ACHN (cell line): ENCODE data around the gene FXR2.
A peak's percentile ranks its signal among the peaks of the same experiment; 100 is the strongest.
"Not testable (repeated sequence)": the region's sequence is repeated elsewhere in the genome, so short reads cannot be mapped to it uniquely, and the experiment has no call there.

Experiments
- DNase-seq: peaks from one replicate; pipeline ENCODE4 v3.0.0-alpha.2; 2015
- in situ Hi-C: cut with HindIII; loops from 2 replicates; pipeline ENCODE4 v1.10.0; 2017; ENCODE audit warnings: low sequenced_read_pairs, low pct_ligation_motif_present, low pct_unique_long_range_greater_than_20kb

The FXR2 gene

GRCh38 chr17:7614425-7615264 is at the start of gene FXR2:
TSS of gene FXR2 (minus strand) at chr17:7614897. CDS start at chr17:7614532, 365 bp downstream.
- DNase-seq = peak; percentile 99
- in situ Hi-C loops = no loop called here

GRCh38 chr17:7656958-7657609 is 42.4 kb upstream of the FXR2 start:
- in situ Hi-C loops = no loop called here
- no peak for DNase-seq

GRCh38 chr17:7655541-7655840 is 40.8 kb upstream of the FXR2 start:
- no peak for DNase-seq
- in situ Hi-C loops = no loop called here

- no peak for DNase-seq
- in situ Hi-C loops = no loop called here
Measured at GRCh38 chr17:7654832-7655540, 40.3 kb upstream of the FXR2 start.

- in situ Hi-C loops = no loop called here
- no peak for DNase-seq
Measured at GRCh38 chr17:7652388-7653356, 38.0 kb upstream of the FXR2 start.

GRCh38 chr17:7651665-7652387 is 37.1 kb upstream of the FXR2 start:
- in situ Hi-C loops = no loop called here
- DNase-seq = no peak

GRCh38 chr17:7651097-7651664 is 36.5 kb upstream of the FXR2 start:
- no peak for DNase-seq

GRCh38 chr17:7650509-7651096 is 35.9 kb upstream of the FXR2 start, which contains the start of gene ATP1B2:
TSS of gene ATP1B2 (plus strand) at chr17:7650926. CDS start at chr17:7651519, 593 bp downstream.
- in situ Hi-C loops = no loop called here
- peak; percentile 57 for DNase-seq

More at GRCh38 chr17:7651097-7651664, 36.5 kb upstream of the FXR2 start:
- in situ Hi-C loops = no loop called here

GRCh38 chr17:7647018-7647417 is 32.3 kb upstream of the FXR2 start:
- DNase-seq = no peak
- in situ Hi-C loops = no loop called here

GRCh38 chr17:7646457-7646856 is 31.8 kb upstream of the FXR2 start:
- in situ Hi-C loops = no loop called here
- DNase-seq = no peak

- in situ Hi-C loops = no loop called here
- DNase-seq = no peak
Measured at GRCh38 chr17:7644775-7645174, 30.1 kb upstream of the FXR2 start.

GRCh38 chr17:7641635-7642034 is 26.9 kb upstream of the FXR2 start:
- DNase-seq, in situ Hi-C loops: not testable (repeated sequence)

- no peak for DNase-seq
- in situ Hi-C loops = no loop called here
Measured at GRCh38 chr17:7640783-7641182, 26.1 kb upstream of the FXR2 start.

GRCh38 chr17:7636163-7636562 is 21.5 kb upstream of the FXR2 start:
- in situ Hi-C loops = no loop called here

GRCh38 chr17:7634384-7634783 is 19.7 kb upstream of the FXR2 start:
- peak; percentile 76 for DNase-seq
- in situ Hi-C loops = no loop called here

More at GRCh38 chr17:7636163-7636562, 21.5 kb upstream of the FXR2 start:
- DNase-seq = no peak

GRCh38 chr17:7633093-7633492 is 18.4 kb upstream of the FXR2 start:
- in situ Hi-C loops = no loop called here
- no peak for DNase-seq

GRCh38 chr17:7632492-7632894 is 17.8 kb upstream of the FXR2 start:
- in situ Hi-C loops = no loop called here
- peak; percentile 62 for DNase-seq
